H9 (cell line): ENCODE measurements around the gene FMO3. TPM values are rescaled to one million over a fixed set of nuclear protein-coding genes. Genes with fewer than 3 reads are reported as not detected.

Experiments
- DNase-seq: peaks from one replicate; pipeline ENCODE4 v3.0.0-alpha.2; 2017
- H2AFZ ChIP-seq: one replicate; pipeline ENCODE4 v1.6.1; 2013; ENCODE audit warnings: mild to moderate bottlenecking, low read length, control low read depth, moderate library complexity
- H2AK5ac ChIP-seq: 2 replicates; pipeline ENCODE4 v1.6.1; 2013; ENCODE audit warnings: low read length, control low read depth, mixed read lengths; ENCODE audit not compliant: insufficient read length
- H2BK120ac ChIP-seq: one replicate; pipeline ENCODE4 v1.6.1; 2013; ENCODE audit warnings: low read depth, mild to moderate bottlenecking, low read length, control low read depth, inconsistent platforms; ENCODE audit not compliant: poor library complexity, severe bottlenecking
- H2BK12ac ChIP-seq: 2 replicates; pipeline ENCODE4 v1.6.1; 2013; ENCODE audit warnings: low read length, control low read depth, mixed read lengths, low read depth; ENCODE audit not compliant: insufficient read length
- H2BK15ac ChIP-seq: 2 replicates; pipeline ENCODE4 v1.6.1; 2013; ENCODE audit warnings: low read depth, low read length, control low read depth
- H2BK20ac ChIP-seq: one replicate; pipeline ENCODE4 v1.6.1; 2013; ENCODE audit warnings: low read depth, mild to moderate bottlenecking, low read length, control low read depth, inconsistent platforms; ENCODE audit not compliant: poor library complexity, severe bottlenecking
- H2BK5ac ChIP-seq: 2 replicates; pipeline ENCODE4 v1.6.1; 2013; ENCODE audit warnings: low read length, control low read depth, mixed read lengths; ENCODE audit not compliant: insufficient read length
- H3K14ac ChIP-seq: 2 replicates; pipeline ENCODE4 v1.6.1; 2013; ENCODE audit warnings: low read length, control low read depth; ENCODE audit not compliant: insufficient read depth
- H3K18ac ChIP-seq: 2 replicates; pipeline ENCODE4 v1.6.1; 2013; ENCODE audit warnings: low read depth, mild to moderate bottlenecking, mixed read lengths, low read length, control low read depth; ENCODE audit not compliant: insufficient read length
- H3K23ac ChIP-seq: 2 replicates; pipeline ENCODE4 v1.6.1; 2013; ENCODE audit warnings: low read length, control low read depth, mixed read lengths, low read depth; ENCODE audit not compliant: insufficient read length
- H3K23me2 ChIP-seq: 2 replicates; pipeline ENCODE4 v1.6.1; 2013; ENCODE audit warnings: low read depth, mild to moderate bottlenecking, mixed read lengths, low read length, control low read depth; ENCODE audit not compliant: insufficient read length, poor library complexity, severe bottlenecking
- H3K27ac ChIP-seq: 2 replicates; pipeline ENCODE4 v1.5.1; 2013; ENCODE audit warnings: low read length, control low read depth, mixed read lengths, low read depth; ENCODE audit not compliant: insufficient read length
- H3K27me3 ChIP-seq: 2 replicates; pipeline ENCODE4 v1.6.1; 2013; ENCODE audit warnings: low read length, control low read depth, inconsistent platforms; ENCODE audit not compliant: insufficient read depth
- H3K4ac ChIP-seq: 2 replicates; pipeline ENCODE4 v1.6.1; 2013; ENCODE audit warnings: low read depth, mild to moderate bottlenecking, control low read depth, inconsistent platforms, low read length, moderate library complexity
- H3K4me1 ChIP-seq: 2 replicates; pipeline ENCODE4 v1.6.1; 2013; ENCODE audit warnings: low read length, control low read depth, inconsistent platforms; ENCODE audit not compliant: insufficient read depth
- H3K4me2 ChIP-seq: 2 replicates; pipeline ENCODE4 v1.6.1; 2013; ENCODE audit warnings: low read length, control low read depth, mixed read lengths; ENCODE audit not compliant: insufficient read length, insufficient read depth
- H3K56ac ChIP-seq: 2 replicates; pipeline ENCODE4 v1.6.1; 2013; ENCODE audit warnings: low read depth, mild to moderate bottlenecking, mixed read lengths, low read length, control low read depth; ENCODE audit not compliant: insufficient read length
- H3K79me1 ChIP-seq: 2 replicates; pipeline ENCODE4 v1.6.1; 2013; ENCODE audit warnings: low read depth, mild to moderate bottlenecking, moderate library complexity, low read length, control low read depth, inconsistent platforms; ENCODE audit not compliant: insufficient read depth, poor library complexity, severe bottlenecking
- H3K79me2 ChIP-seq: 2 replicates; pipeline ENCODE4 v1.6.1; 2013; ENCODE audit warnings: low read length, control low read depth, inconsistent platforms; ENCODE audit not compliant: insufficient read depth
- H3K9ac ChIP-seq: 2 replicates; pipeline ENCODE4 v1.6.1; 2013; ENCODE audit warnings: low read length, control low read depth, mixed read lengths; ENCODE audit not compliant: insufficient read length; ENCODE audit errors: extremely low read depth
- H3K9me3 ChIP-seq: one replicate; pipeline ENCODE4 v1.6.1; 2013; ENCODE audit warnings: low read depth, low read length, inconsistent platforms; ENCODE audit not compliant: control insufficient read depth
- H3T11ph ChIP-seq: one replicate; pipeline ENCODE4 v1.6.1; 2013; ENCODE audit warnings: mild to moderate bottlenecking, low read length, control low read depth, inconsistent platforms
- H4K20me1 ChIP-seq: one replicate; pipeline ENCODE4 v1.6.1; 2013; ENCODE audit not compliant: control insufficient read depth, insufficient read length, insufficient read depth
- H4K5ac ChIP-seq: 2 replicates; pipeline ENCODE4 v1.6.1; 2013; ENCODE audit warnings: low read depth, mild to moderate bottlenecking, mixed read lengths, low read length, control low read depth; ENCODE audit not compliant: insufficient read length
- H4K8ac ChIP-seq: replicated peaks from 2 replicates; pipeline ENCODE4 v1.6.1; 2013; ENCODE audit warnings: low read length, control low read depth, mixed read lengths, low read depth; ENCODE audit not compliant: insufficient read length
- H4K91ac ChIP-seq: 2 replicates; pipeline ENCODE4 v1.6.1; 2013; ENCODE audit warnings: low read depth, mild to moderate bottlenecking, moderate library complexity, mixed read lengths, low read length, control low read depth; ENCODE audit not compliant: insufficient read length
- H3K27ac Mint-ChIP-seq, 3 experiments: 2 replicates in 2 of 3; 3 replicates in 1 of 3; pipeline ENCODE4 v1.8.0; 2020 to 2021; ENCODE audit warnings: mixed read lengths in 3 of 3, mild to moderate bottlenecking in 1 of 3, moderate library complexity in 1 of 3
- H3K27me3 Mint-ChIP-seq: 2 replicates; pipeline ENCODE4 v1.8.0; 2021; ENCODE audit warnings: low read depth, mild to moderate bottlenecking, moderate library complexity, mixed read lengths
- H3K36me3 Mint-ChIP-seq, 3 experiments: 2 replicates in 2 of 3; 3 replicates in 1 of 3; pipeline ENCODE4 v1.8.0; 2020 to 2021; ENCODE audit warnings: low read depth in 3 of 3, mixed read lengths in 3 of 3; ENCODE audit not compliant: insufficient read depth in 1 of 3
- H3K4me1 Mint-ChIP-seq, 2 experiments: 2 replicates each; pipeline ENCODE4 v1.8.0; 2020; ENCODE audit warnings: mixed read lengths in 2 of 2
- H3K4me3 Mint-ChIP-seq, 2 experiments: 2 replicates in 1 of 2; 3 replicates in 1 of 2; pipeline ENCODE4 v1.8.0; 2020 to 2021; ENCODE audit warnings: mild to moderate bottlenecking in 2 of 2, mixed read lengths in 2 of 2, moderate library complexity in 1 of 2
- H3K9me3 Mint-ChIP-seq, 2 experiments: 2 replicates in 1 of 2; 3 replicates in 1 of 2; pipeline ENCODE4 v1.8.0; 2020; ENCODE audit warnings: mild to moderate bottlenecking in 2 of 2, mixed read lengths in 2 of 2, moderate library complexity in 1 of 2
- total RNA-seq: library from RNA; stranded (reverse); gene quantifications from 2 replicates; pipeline ENCODE4 v1.2.1, GENCODE V29; 2021
- TF ChIP-seq, protein P1 (sequence below): fragments of 200-600 bp; sonication (generic); conservative IDR thresholded peaks from 3 replicates; pipeline ENCODE4 v1.8.0; 2021; ENCODE audit warnings: antibody characterized with exemption, mild to moderate bottlenecking

Gene FMO3
- total RNA-seq, 1 experiment from 2014 or later = not detected

DNA sequence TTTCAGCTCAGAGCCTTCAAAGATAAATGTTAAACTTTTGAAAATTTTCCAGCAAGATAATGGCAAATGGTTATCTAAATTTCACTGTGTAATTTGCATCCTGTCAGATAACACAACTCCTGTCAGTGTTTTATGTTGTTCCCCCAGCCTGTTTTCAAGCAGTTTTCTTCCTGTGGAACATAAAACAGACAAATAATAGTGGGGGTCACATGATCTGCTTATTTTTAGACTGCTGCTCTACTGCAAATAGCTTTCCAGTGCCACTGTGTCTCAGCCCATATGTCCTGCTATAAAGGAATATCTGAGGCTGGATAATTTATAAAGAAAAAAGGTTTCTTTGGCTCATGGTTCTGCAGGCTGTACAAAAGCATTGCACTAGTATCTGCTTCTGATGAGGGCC is 32.2 kb downstream of the FMO3 start:
- H3K4ac ChIP-seq = no peak overlapping the region
- H4K5ac ChIP-seq = no peak overlapping the region
- no peaks in the 10 kb centered on the region for H3K27me3 Mint-ChIP-seq
- H2AFZ ChIP-seq = no peak overlapping the region
- H3K18ac ChIP-seq = no peak overlapping the region
- H4K8ac ChIP-seq = no peak overlapping the region
- no peaks in the 10 kb centered on the region for H4K20me1 ChIP-seq
- peaks cover 3% of the 10 kb centered on the region in 2 experiments; a peak in 3 of 4 replicates for H3K4me1 Mint-ChIP-seq
- H3K56ac ChIP-seq = no peak overlapping the region
- no peak overlapping the region for H2BK20ac ChIP-seq
- no peaks in the 10 kb centered on the region for H3K9me3 ChIP-seq
- H3K4me1 ChIP-seq = no peaks in the 10 kb centered on the region
- no peak overlapping the region for H3K23ac ChIP-seq
- H3K14ac ChIP-seq = no peak overlapping the region
- no peak overlapping the region for H2BK15ac ChIP-seq
- H3K27me3 ChIP-seq = no peaks in the 10 kb centered on the region
- no peak overlapping the region for H2BK12ac ChIP-seq
- no peak overlapping the region for H3K27ac ChIP-seq
- no peak overlapping the region for H4K91ac ChIP-seq
- no peaks in the 10 kb centered on the region for H3K9me3 Mint-ChIP-seq
- H2BK120ac ChIP-seq = no peak overlapping the region
- H3K27ac Mint-ChIP-seq = no peak overlapping the region
- no peaks in the 10 kb centered on the region for H3K79me2 ChIP-seq
- H2BK5ac ChIP-seq = no peak overlapping the region
- DNase-seq = no peak
- no peak overlapping the region for H3K9ac ChIP-seq
- H2AK5ac ChIP-seq = no peak overlapping the region
- H3T11ph ChIP-seq = no peak overlapping the region
- no peaks in the 10 kb centered on the region for H3K79me1 ChIP-seq
- H3K4me2 ChIP-seq = no peak overlapping the region
- H3K23me2 ChIP-seq = no peaks in the 10 kb centered on the region
- no peak overlapping the region for H3K4me3 Mint-ChIP-seq
- no peaks in the 10 kb centered on the region; a peak in 2 of 7 replicates for H3K36me3 Mint-ChIP-seq
- TF ChIP-seq, protein P1, sequence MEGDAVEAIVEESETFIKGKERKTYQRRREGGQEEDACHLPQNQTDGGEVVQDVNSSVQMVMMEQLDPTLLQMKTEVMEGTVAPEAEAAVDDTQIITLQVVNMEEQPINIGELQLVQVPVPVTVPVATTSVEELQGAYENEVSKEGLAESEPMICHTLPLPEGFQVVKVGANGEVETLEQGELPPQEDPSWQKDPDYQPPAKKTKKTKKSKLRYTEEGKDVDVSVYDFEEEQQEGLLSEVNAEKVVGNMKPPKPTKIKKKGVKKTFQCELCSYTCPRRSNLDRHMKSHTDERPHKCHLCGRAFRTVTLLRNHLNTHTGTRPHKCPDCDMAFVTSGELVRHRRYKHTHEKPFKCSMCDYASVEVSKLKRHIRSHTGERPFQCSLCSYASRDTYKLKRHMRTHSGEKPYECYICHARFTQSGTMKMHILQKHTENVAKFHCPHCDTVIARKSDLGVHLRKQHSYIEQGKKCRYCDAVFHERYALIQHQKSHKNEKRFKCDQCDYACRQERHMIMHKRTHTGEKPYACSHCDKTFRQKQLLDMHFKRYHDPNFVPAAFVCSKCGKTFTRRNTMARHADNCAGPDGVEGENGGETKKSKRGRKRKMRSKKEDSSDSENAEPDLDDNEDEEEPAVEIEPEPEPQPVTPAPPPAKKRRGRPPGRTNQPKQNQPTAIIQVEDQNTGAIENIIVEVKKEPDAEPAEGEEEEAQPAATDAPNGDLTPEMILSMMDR = no peak
